Endometrial microvascular endothelial cells (primary cell): Measurements from ENCODE around the gene MED29. TPM values are rescaled to one million over a fixed set of nuclear protein-coding genes. Genes with fewer than 3 reads are reported as not detected.

Experiments used
- in situ Hi-C: cut with HindIII; loops from 2 replicates; pipeline ENCODE4 v1.10.0; 2017; ENCODE audit warnings: low sequenced_read_pairs, low pct_unique_long_range_greater_than_20kb; ENCODE audit errors: inconsistent ontology term
- total RNA-seq: library from RNA; depleted of rRNA; stranded (reverse); fragments of >200 nt; gene quantifications from one replicate; pipeline ENCODE4 v1.2.3, GENCODE V29; 2015; ENCODE audit errors: inconsistent ontology term

MED29 gene
- total RNA-seq, 1 donor from 2014 or later, result 23.0 TPM

GRCh38 chr19:39444598-39445195 lies 53.5 kb downstream of the MED29 start:
- in situ Hi-C loops, result no loop called here

- in situ Hi-C loops, result no loop called here
These were observed 54.3 kb downstream of the MED29 start, which contains the start of gene SUPT5H for GRCh38 chr19:39445196-39446111. SUPT5H (plus strand) TSS chr19:39445582; CDS start chr19:39445891, 309 bp downstream.

- in situ Hi-C loops, result no loop called here
These were observed 55.3 kb downstream of the MED29 start for GRCh38 chr19:39446365-39447084.

- in situ Hi-C loops, result no loop called here
These were observed 57.1 kb downstream of the MED29 start for GRCh38 chr19:39448271-39448670.

- in situ Hi-C loops, result no loop called here
These were observed 58.1 kb downstream of the MED29 start for GRCh38 chr19:39449116-39449797.

Other genes starting within 250 kb of the MED29 start
- gene NCCRP1, start 194.4 kb upstream of the MED29 start, total RNA-seq, result not detected
- gene SYCN, start 187.1 kb upstream of the MED29 start, total RNA-seq, result not detected
- not detected for gene IFNL3, start 146.4 kb upstream of the MED29 start, total RNA-seq
- not detected for gene IFNL4, start 142.5 kb upstream of the MED29 start, total RNA-seq
- not detected for gene IFNL2, start 123.0 kb upstream of the MED29 start, total RNA-seq
- not detected for gene IFNL1, start 95.0 kb upstream of the MED29 start, total RNA-seq
- gene LRFN1, start 70.5 kb upstream of the MED29 start, total RNA-seq, result 0.74 TPM
- 68.0 TPM for gene GMFG, start 55.3 kb upstream of the MED29 start, total RNA-seq
- gene SAMD4B, start 49.0 kb upstream of the MED29 start, total RNA-seq, result 87.2 TPM
- gene PAF1, start 272 bp upstream of the MED29 start, total RNA-seq, result 48.7 TPM
- 2.8 TPM for gene ZFP36, start 15.5 kb downstream of the MED29 start, total RNA-seq
- 12.8 TPM for gene PLEKHG2, start 21.3 kb downstream of the MED29 start, total RNA-seq
- 1,019 TPM for gene RPS16, start 44.6 kb downstream of the MED29 start, total RNA-seq
- 64.7 TPM for gene SUPT5H, start 54.2 kb downstream of the MED29 start, total RNA-seq
- 102 TPM for gene TIMM50, start 89.5 kb downstream of the MED29 start, total RNA-seq
- 0.19 TPM for gene DLL3, start 107.6 kb downstream of the MED29 start, total RNA-seq
- gene SELENOV, start 123.8 kb downstream of the MED29 start, total RNA-seq, result not detected
- 2.3 TPM for gene EID2B, start 141.5 kb downstream of the MED29 start, total RNA-seq
- 13.8 TPM for gene EID2, start 148.8 kb downstream of the MED29 start, total RNA-seq
- not detected for gene LGALS13, start 211.1 kb downstream of the MED29 start, total RNA-seq